Activated CD8-positive, alpha-beta memory T cell treated with anti-CD3 and anti-CD28 coated beads for 1 hour (primary cell): ENCODE data around the gene CERS4.
"Not testable (repeated sequence)": the region's sequence is repeated elsewhere in the genome, so short reads cannot be mapped to it uniquely, and the experiment has no call there.

Experiments used
- DNase-seq, 2 donors: peaks; one replicate each; pipeline ENCODE4 v3.0.0-alpha.2; 2020; ENCODE audit warnings: low read depth in 1 of 2; ENCODE audit errors: extremely low read depth in 1 of 2

Gene CERS4

GRCh38 chr19:8209462-8210378 is 550 bp downstream of the CERS4 start:
- peak; percentile 45 to 67 for DNase-seq

GRCh38 chr19:8210421-8211101 is 1.4 kb downstream of the CERS4 start:
- no peak for DNase-seq

GRCh38 chr19:8212212-8212611 is 3.0 kb downstream of the CERS4 start:
- DNase-seq = no peak

GRCh38 chr19:8212916-8213315 is 3.7 kb downstream of the CERS4 start:
- DNase-seq = no peak

- no peak for DNase-seq
Observed at GRCh38 chr19:8213827-8214672, 4.9 kb downstream of the CERS4 start.

- DNase-seq = no peak
Observed at GRCh38 chr19:8214802-8215201, 5.6 kb downstream of the CERS4 start.

- DNase-seq = no peak
Observed at GRCh38 chr19:8215783-8216182, 6.6 kb downstream of the CERS4 start.

GRCh38 chr19:8216357-8216756 is 7.2 kb downstream of the CERS4 start:
- DNase-seq = no peak

GRCh38 chr19:8218127-8218526 is 9.0 kb downstream of the CERS4 start:
- DNase-seq = not testable (repeated sequence)

- DNase-seq = no peak
Observed at GRCh38 chr19:8220481-8220880, 11.3 kb downstream of the CERS4 start.

GRCh38 chr19:8221161-8221560 is 12.0 kb downstream of the CERS4 start:
- no peak for DNase-seq

- not testable (repeated sequence) for DNase-seq
Observed at GRCh38 chr19:8223442-8223841, 14.3 kb downstream of the CERS4 start.

- DNase-seq = no peak
Observed at GRCh38 chr19:8224394-8225145, 15.4 kb downstream of the CERS4 start.

GRCh38 chr19:8231073-8231604 is 22.0 kb downstream of the CERS4 start:
- DNase-seq = no peak

GRCh38 chr19:8233370-8233769 is 24.2 kb downstream of the CERS4 start:
- no peak for DNase-seq

- no peak for DNase-seq
Observed at GRCh38 chr19:8237026-8237425, 27.9 kb downstream of the CERS4 start.

GRCh38 chr19:8238251-8238650 is 29.1 kb downstream of the CERS4 start:
- DNase-seq = no peak

- no peak for DNase-seq
Observed at GRCh38 chr19:8239528-8240273, 30.5 kb downstream of the CERS4 start.
